Panc1 (cell line): ENCODE results near the gene CCDC148.

ENCODE experiments used
- CTCF ChIP-seq: fragments of 450-650 bp; IDR thresholded peaks from 2 replicates; pipeline ENCODE4 v1.5.1; 2017; ENCODE audit warnings: mild to moderate bottlenecking
- POLR2AphosphoS5 ChIP-seq: IDR thresholded peaks from 2 replicates; pipeline ENCODE4 v1.6.1; 2012; ENCODE audit warnings: mild to moderate bottlenecking, low read depth, low read length, moderate library complexity
- REST ChIP-seq, 2 experiments: IDR thresholded peaks; 2 replicates each; pipeline ENCODE4 v1.6.1; 2011 to 2012; ENCODE audit warnings: low read depth in 2 of 2, control low read depth in 1 of 2, low read length in 1 of 2, mild to moderate bottlenecking in 1 of 2, moderate library complexity in 1 of 2; ENCODE audit not compliant: insufficient read depth in 1 of 2

- TF ChIP-seq CTCF (no peak), REST (IDR thresholded peaks at IDR 0.05; ENCODE audit: insufficient read depth in 1 of 2, low read depth in 2 of 2, low read length in 1 of 2) (no peak), POLR2AphosphoS5 (no peak)
These were observed 706 bp upstream of the CCDC148 start for GRCh38 chr2:158457092-158457825.
